Loucy (cell line): ENCODE measurements around the gene KCNK5.

Source experiments
- H2AFZ ChIP-seq: fragments of 200-600 bp; sonication (generic); 2 replicates; pipeline ENCODE4 v1.6.0; 2016; ENCODE audit warnings: antibody characterized with exemption, mild to moderate bottlenecking, low read length, moderate library complexity
- H3F3A ChIP-seq: fragments of 200-600 bp; 2 replicates; pipeline ENCODE4 v1.6.0; 2016; ENCODE audit warnings: antibody characterized with exemption, low read depth, mild to moderate bottlenecking
- H3K27me3 ChIP-seq: fragments of 200-600 bp; sonication (generic); 2 replicates; pipeline ENCODE4 v1.6.1; 2014; ENCODE audit warnings: low read length, mild to moderate bottlenecking; ENCODE audit not compliant: insufficient read depth, poor library complexity, severe bottlenecking
- H3K36me3 ChIP-seq: fragments of 200-600 bp; sonication (generic); 2 replicates; pipeline ENCODE4 v1.6.1; 2016; ENCODE audit warnings: low read length; ENCODE audit not compliant: insufficient read depth
- H3K4me1 ChIP-seq: fragments of 200-600 bp; sonication (generic); 2 replicates; pipeline ENCODE4 v1.5.1; 2014; ENCODE audit warnings: low read length, mild to moderate bottlenecking; ENCODE audit not compliant: insufficient read depth, poor library complexity, severe bottlenecking
- H3K4me2 ChIP-seq: fragments of 200-600 bp; sonication (generic); 2 replicates; pipeline ENCODE4 v1.6.0; 2014; ENCODE audit warnings: antibody characterized with exemption, low read length, low read depth, mild to moderate bottlenecking; ENCODE audit not compliant: poor library complexity, severe bottlenecking
- H3K4me3 ChIP-seq: fragments of 200-600 bp; sonication (generic); 2 replicates; pipeline ENCODE4 v1.5.1; 2014; ENCODE audit warnings: low read length, mild to moderate bottlenecking, mixed read lengths; ENCODE audit not compliant: poor library complexity, severe bottlenecking
- H3K79me2 ChIP-seq: fragments of 200-600 bp; sonication (generic); 2 replicates; pipeline ENCODE4 v1.6.1; 2014; ENCODE audit warnings: low read length; ENCODE audit not compliant: insufficient read depth
- H3K9ac ChIP-seq: fragments of 200-600 bp; sonication (generic); 2 replicates; pipeline ENCODE4 v1.6.0; 2014; ENCODE audit warnings: mild to moderate bottlenecking, low read depth, low read length, moderate library complexity; ENCODE audit not compliant: poor library complexity, severe bottlenecking
- H3K9me2 ChIP-seq: fragments of 200-600 bp; sonication (generic); replicated peaks from 2 replicates; pipeline ENCODE4 v1.6.1; 2016; ENCODE audit warnings: low read depth, low read length, mixed read lengths
- H3K9me3 ChIP-seq: fragments of 200-600 bp; sonication (generic); 2 replicates; pipeline ENCODE4 v1.6.1; 2014; ENCODE audit warnings: mild to moderate bottlenecking, antibody characterized with exemption, low read length, low read depth; ENCODE audit not compliant: insufficient read depth
- H4K20me1 ChIP-seq: fragments of 200-600 bp; sonication (generic); 2 replicates; pipeline ENCODE4 v1.6.0; 2014; ENCODE audit warnings: antibody characterized with exemption, low read length, mild to moderate bottlenecking; ENCODE audit not compliant: insufficient read depth, poor library complexity, severe bottlenecking
- EZH2phosphoT487 ChIP-seq: fragments of 200-600 bp; IDR thresholded peaks from 2 replicates; pipeline ENCODE4 v1.6.1; 2018; ENCODE audit warnings: antibody characterized with exemption, mild to moderate bottlenecking, moderate library complexity, borderline replicate concordance
- TF ChIP-seq, protein P1 (sequence below): fragments of 200-600 bp; sonication (generic); conservative IDR thresholded peaks from 2 replicates; pipeline ENCODE4 v1.5.1; 2014; ENCODE audit warnings: mild to moderate bottlenecking, antibody characterized with exemption, low read length

The KCNK5 gene

DNA sequence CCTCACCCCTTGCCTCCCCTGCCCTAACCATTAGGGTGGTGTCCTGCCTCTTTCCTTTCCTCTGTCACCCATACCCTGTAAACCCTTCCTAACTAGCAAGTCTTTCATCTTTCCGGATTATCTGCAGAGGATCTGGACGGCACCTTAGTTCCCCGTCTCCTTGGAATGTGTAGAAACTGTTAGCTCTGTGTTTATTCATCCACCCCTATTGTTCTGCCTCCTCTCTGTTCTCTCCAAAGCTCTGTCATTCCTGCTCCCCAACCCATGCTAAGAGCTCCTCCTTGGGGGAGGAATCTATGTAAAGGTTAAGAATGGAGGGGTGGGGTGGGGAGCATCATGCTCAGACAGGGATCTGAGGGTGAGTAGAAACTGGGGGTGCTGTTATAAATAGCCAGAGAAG lies 39.4 kb upstream of the KCNK5 start:
- no peaks in the 10 kb centered on the region for H4K20me1 ChIP-seq
- H3K9me3 ChIP-seq, result no peaks in the 10 kb centered on the region
- no peaks in the 10 kb centered on the region for H3K4me1 ChIP-seq
- H3K4me2 ChIP-seq, result no peak overlapping the region
- no peak overlapping the region for H2AFZ ChIP-seq
- TF ChIP-seq, protein P1, sequence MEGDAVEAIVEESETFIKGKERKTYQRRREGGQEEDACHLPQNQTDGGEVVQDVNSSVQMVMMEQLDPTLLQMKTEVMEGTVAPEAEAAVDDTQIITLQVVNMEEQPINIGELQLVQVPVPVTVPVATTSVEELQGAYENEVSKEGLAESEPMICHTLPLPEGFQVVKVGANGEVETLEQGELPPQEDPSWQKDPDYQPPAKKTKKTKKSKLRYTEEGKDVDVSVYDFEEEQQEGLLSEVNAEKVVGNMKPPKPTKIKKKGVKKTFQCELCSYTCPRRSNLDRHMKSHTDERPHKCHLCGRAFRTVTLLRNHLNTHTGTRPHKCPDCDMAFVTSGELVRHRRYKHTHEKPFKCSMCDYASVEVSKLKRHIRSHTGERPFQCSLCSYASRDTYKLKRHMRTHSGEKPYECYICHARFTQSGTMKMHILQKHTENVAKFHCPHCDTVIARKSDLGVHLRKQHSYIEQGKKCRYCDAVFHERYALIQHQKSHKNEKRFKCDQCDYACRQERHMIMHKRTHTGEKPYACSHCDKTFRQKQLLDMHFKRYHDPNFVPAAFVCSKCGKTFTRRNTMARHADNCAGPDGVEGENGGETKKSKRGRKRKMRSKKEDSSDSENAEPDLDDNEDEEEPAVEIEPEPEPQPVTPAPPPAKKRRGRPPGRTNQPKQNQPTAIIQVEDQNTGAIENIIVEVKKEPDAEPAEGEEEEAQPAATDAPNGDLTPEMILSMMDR, result no peak
- TF ChIP-seq EZH2phosphoT487, result no peak
- no peaks in the 10 kb centered on the region for H3K79me2 ChIP-seq
- H3K36me3 ChIP-seq, result no peaks in the 10 kb centered on the region
- no peak overlapping the region for H3K4me3 ChIP-seq
- no peaks in the 10 kb centered on the region for H3F3A ChIP-seq
- H3K9me2 ChIP-seq, result no peaks in the 10 kb centered on the region
- no peaks in the 10 kb centered on the region for H3K27me3 ChIP-seq
- H3K9ac ChIP-seq, result no peak overlapping the region

DNA sequence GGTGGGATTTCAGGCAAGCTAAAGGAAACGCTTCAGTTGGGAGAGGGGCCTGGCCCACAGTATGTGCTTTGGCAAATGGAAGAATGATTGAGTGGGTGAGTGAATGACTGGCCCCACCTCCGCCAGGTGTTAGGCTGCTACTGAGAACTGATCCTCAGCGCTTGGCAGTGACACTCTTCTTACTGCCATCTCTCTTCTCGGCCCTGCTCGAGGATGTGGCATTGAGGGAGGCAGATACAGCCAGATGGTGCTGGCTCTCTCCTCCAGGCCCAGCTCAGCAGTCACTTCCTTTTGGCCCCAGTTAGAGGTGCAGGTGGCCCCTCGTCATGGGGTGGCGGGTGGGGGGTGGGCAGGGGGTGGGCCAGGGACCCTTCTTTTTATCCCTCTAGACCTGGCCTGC lies 38.9 kb upstream of the KCNK5 start:
- Histone ChIP-seq H3K36me3 (no peaks in the 10 kb centered on the region), H3K4me3 (no peak overlapping the region), H3K79me2 (no peaks in the 10 kb centered on the region), H3K9me2 (no peaks in the 10 kb centered on the region), H3K9ac (no peak overlapping the region), H3K4me1 (no peaks in the 10 kb centered on the region), H3K27me3 (no peaks in the 10 kb centered on the region), H3K4me2 (no peak overlapping the region), H3K9me3 (no peaks in the 10 kb centered on the region), H4K20me1 (no peaks in the 10 kb centered on the region), H3F3A (no peaks in the 10 kb centered on the region), H2AFZ (no peak overlapping the region)
- TF ChIP-seq EZH2phosphoT487, result no peak
- TF ChIP-seq, protein P1, result no peak

DNA sequence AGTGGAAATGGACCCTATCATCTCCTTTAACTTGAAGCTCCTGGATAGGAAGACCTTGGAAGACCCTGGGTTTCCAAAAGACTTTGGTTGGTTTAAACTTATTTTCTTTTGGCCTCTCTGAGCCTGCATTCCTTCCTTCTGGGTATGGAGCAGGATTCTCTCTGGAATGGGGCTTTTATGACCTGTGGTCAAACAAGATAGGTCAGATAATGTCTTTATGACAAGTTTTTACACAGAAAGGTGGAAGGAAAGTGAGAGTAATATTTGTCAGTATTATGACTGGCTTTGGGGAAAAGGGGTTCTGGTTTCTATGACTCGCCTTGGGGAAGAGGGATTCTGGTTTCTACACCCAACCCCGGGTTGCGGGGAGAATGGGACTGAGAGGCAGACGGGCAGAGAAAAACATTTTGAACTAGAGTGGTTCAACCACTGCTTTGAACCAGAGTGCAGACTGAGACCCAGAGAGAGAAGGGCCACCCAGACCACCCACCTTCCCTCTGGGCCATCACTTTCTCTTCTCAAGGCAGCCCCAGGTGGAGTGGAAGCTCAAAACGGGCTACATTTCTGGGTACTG lies 37.6 kb upstream of the KCNK5 start:
- H3K79me2 ChIP-seq, result no peaks in the 10 kb centered on the region
- H3K4me3 ChIP-seq, result no peak overlapping the region
- no peak for TF ChIP-seq EZH2phosphoT487
- TF ChIP-seq, protein P1, result no peak
- H3K9ac ChIP-seq, result no peak overlapping the region
- H4K20me1 ChIP-seq, result no peaks in the 10 kb centered on the region
- H3K9me3 ChIP-seq, result no peaks in the 10 kb centered on the region
- no peaks in the 10 kb centered on the region for H3K4me1 ChIP-seq
- no peak overlapping the region for H3K4me2 ChIP-seq
- H3K27me3 ChIP-seq, result no peaks in the 10 kb centered on the region
- H3K9me2 ChIP-seq, result no peaks in the 10 kb centered on the region
- H3K36me3 ChIP-seq, result no peaks in the 10 kb centered on the region
- no peak overlapping the region for H2AFZ ChIP-seq
- no peaks in the 10 kb centered on the region for H3F3A ChIP-seq
